Measurements from ENCODE around the gene FERMT2. TPM values are rescaled to one million over a fixed set of nuclear protein-coding genes. Genes with fewer than 3 reads are reported as not detected.

The FERMT2 gene
- total and polyA plus RNA-seq, 2 donors (not counting 1 experiment from before 2014, with no cell fraction given) = 0.05 TPM; not detected in 1

DNA sequence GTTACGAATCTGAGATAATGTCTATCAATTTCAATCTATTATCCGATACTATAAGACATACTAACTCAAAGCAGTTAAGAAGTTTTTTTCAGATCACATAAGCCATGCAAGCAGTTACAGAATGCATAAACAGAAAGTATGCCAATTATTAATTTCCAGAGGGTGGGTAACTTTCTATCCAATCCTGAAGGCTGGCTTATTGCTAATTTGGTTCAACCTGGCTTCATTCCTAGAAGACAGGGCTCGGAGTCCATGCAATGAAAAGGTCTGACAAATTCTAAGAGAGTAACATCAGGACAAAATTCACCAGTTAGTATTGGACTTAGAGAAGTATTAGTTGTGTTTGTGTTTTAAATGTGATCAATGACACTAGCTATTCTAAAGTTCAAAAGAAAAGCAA, 15.0 kb downstream of the FERMT2 start:
- no peaks in the 10 kb centered on the region for H3K4me1 Mint-ChIP-seq
- TF ChIP-seq, protein P1, sequence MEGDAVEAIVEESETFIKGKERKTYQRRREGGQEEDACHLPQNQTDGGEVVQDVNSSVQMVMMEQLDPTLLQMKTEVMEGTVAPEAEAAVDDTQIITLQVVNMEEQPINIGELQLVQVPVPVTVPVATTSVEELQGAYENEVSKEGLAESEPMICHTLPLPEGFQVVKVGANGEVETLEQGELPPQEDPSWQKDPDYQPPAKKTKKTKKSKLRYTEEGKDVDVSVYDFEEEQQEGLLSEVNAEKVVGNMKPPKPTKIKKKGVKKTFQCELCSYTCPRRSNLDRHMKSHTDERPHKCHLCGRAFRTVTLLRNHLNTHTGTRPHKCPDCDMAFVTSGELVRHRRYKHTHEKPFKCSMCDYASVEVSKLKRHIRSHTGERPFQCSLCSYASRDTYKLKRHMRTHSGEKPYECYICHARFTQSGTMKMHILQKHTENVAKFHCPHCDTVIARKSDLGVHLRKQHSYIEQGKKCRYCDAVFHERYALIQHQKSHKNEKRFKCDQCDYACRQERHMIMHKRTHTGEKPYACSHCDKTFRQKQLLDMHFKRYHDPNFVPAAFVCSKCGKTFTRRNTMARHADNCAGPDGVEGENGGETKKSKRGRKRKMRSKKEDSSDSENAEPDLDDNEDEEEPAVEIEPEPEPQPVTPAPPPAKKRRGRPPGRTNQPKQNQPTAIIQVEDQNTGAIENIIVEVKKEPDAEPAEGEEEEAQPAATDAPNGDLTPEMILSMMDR (IDR thresholded peaks at IDR 0.05) = no peak
- TF ChIP-seq EZH2 (IDR thresholded peaks at IDR 0.05; ENCODE audit: borderline replicate concordance, insufficient read depth, low read depth, low read length, poor library complexity, severe bottlenecking) = no peak
- no peak overlapping the region for H3K27ac Mint-ChIP-seq
- Histone ChIP-seq H3K4me3 (ENCODE audit: control extremely low read depth in 1 of 5, extremely low read depth in 1 of 5, insufficient read depth in 1 of 5, low read depth in 2 of 5, low read length in 4 of 5) (no peak overlapping the region), H4K20me1 (ENCODE audit: control insufficient read depth, insufficient read depth, low read length, poor library complexity, severe bottlenecking) (no peaks in the 10 kb centered on the region), H3K9ac (ENCODE audit: low read length) (no peak overlapping the region), H3K4me2 (replicated peaks; ENCODE audit: low read depth, low read length, poor library complexity, severe bottlenecking) (no peak overlapping the region), H3K27ac (ENCODE audit: low read length in 2 of 2) (no peak overlapping the region), H3K36me3 (replicated peaks in 1 of 2; ENCODE audit: control extremely low read depth in 1 of 2, control insufficient read depth in 1 of 2, extremely low read depth in 1 of 2, insufficient read depth in 2 of 2, low read length in 1 of 2) (no peaks in the 10 kb centered on the region), H3K27me3 (replicated peaks in 1 of 4; ENCODE audit: control extremely low read depth in 1 of 4, control insufficient read depth in 3 of 4, insufficient read depth in 4 of 4, low read length in 3 of 4) (peaks cover 0 to 5% (median 1%) of the 10 kb centered on the region in 4 experiments), H2AFZ (ENCODE audit: insufficient read depth, low read depth, low read length, poor library complexity, severe bottlenecking) (no peak overlapping the region), H3K79me2 (ENCODE audit: control insufficient read depth, insufficient read depth, low read length) (no peaks in the 10 kb centered on the region), H3K4me1 (ENCODE audit: control insufficient read depth in 2 of 2, insufficient read depth in 2 of 2, low read length in 2 of 2) (no peaks in the 10 kb centered on the region), H3K9me3 (ENCODE audit: control extremely low read depth in 1 of 3, control insufficient read depth in 2 of 3, insufficient read depth in 1 of 3, low read length in 2 of 3) (no peaks in the 10 kb centered on the region)
- CTCF ChIA-PET = interaction anchor here (1.1 kb wide), 1 partner anchor 12 kb away, joined by 3 read pairs; no protein-coding TSS in a partner anchor
- no peak for DNase-seq
- intact Hi-C loops (cut with micrococcal nuclease) = no loop called here
- no peaks in the 10 kb centered on the region for H3K9me3 Mint-ChIP-seq (ENCODE audit: insufficient read depth)
- no peak for ATAC-seq (ENCODE audit: low read depth)
- POLR2A ChIA-PET = no interaction called here
- H3K4me3 Mint-ChIP-seq = no peak overlapping the region
- H3K27me3 Mint-ChIP-seq = peaks cover 22% of the 10 kb centered on the region
- WGBS (ENCODE audit: insufficient coverage) = 100% methylated on average over 1 of the region's 3 CpGs

DNA sequence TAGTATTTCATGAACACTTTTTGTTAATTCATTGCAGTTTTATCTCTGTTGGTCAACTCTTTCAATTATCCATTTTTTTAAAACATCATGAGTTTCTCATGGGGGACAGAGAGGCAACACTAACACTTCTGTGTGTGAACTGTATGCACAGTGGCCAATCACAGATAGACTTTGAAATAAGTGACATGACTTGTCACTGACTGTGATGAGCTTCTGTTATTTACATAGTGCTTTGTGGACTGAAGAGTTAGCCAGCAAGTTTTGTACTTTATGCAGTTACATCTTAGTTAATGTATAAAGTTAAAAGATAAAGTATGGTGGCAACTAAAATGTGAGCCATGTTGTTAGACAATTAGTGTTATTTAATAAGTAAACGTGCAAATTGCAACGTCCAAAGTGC, 16.1 kb downstream of the FERMT2 start:
- H3K9me3 Mint-ChIP-seq (ENCODE audit: insufficient read depth) = no peaks in the 10 kb centered on the region
- no peak for ATAC-seq (ENCODE audit: low read depth)
- no peak for TF ChIP-seq EZH2 (IDR thresholded peaks at IDR 0.05; ENCODE audit: borderline replicate concordance, insufficient read depth, low read depth, low read length, poor library complexity, severe bottlenecking)
- TF ChIP-seq, protein P1 (IDR thresholded peaks at IDR 0.05) = no peak
- Histone ChIP-seq H3K79me2 (ENCODE audit: control insufficient read depth, insufficient read depth, low read length) (no peaks in the 10 kb centered on the region), H3K4me1 (ENCODE audit: control insufficient read depth in 2 of 2, insufficient read depth in 2 of 2, low read length in 2 of 2) (no peaks in the 10 kb centered on the region), H3K4me2 (replicated peaks; ENCODE audit: low read depth, low read length, poor library complexity, severe bottlenecking) (no peak overlapping the region), H3K4me3 (ENCODE audit: control extremely low read depth in 1 of 5, extremely low read depth in 1 of 5, insufficient read depth in 1 of 5, low read depth in 2 of 5, low read length in 4 of 5) (no peak overlapping the region), H2AFZ (ENCODE audit: insufficient read depth, low read depth, low read length, poor library complexity, severe bottlenecking) (no peak overlapping the region), H3K36me3 (replicated peaks in 1 of 2; ENCODE audit: control extremely low read depth in 1 of 2, control insufficient read depth in 1 of 2, extremely low read depth in 1 of 2, insufficient read depth in 2 of 2, low read length in 1 of 2) (no peaks in the 10 kb centered on the region), H4K20me1 (ENCODE audit: control insufficient read depth, insufficient read depth, low read length, poor library complexity, severe bottlenecking) (no peaks in the 10 kb centered on the region), H3K9me3 (ENCODE audit: control extremely low read depth in 1 of 3, control insufficient read depth in 2 of 3, insufficient read depth in 1 of 3, low read length in 2 of 3) (no peaks in the 10 kb centered on the region), H3K27me3 (replicated peaks in 1 of 4; ENCODE audit: control extremely low read depth in 1 of 4, control insufficient read depth in 3 of 4, insufficient read depth in 4 of 4, low read length in 3 of 4) (peaks cover 0 to 5% (median 1%) of the 10 kb centered on the region in 4 experiments), H3K9ac (ENCODE audit: low read length) (no peak overlapping the region), H3K27ac (ENCODE audit: low read length in 2 of 2) (no peak overlapping the region)
- no peak for DNase-seq
- no peak overlapping the region for H3K27ac Mint-ChIP-seq
- H3K27me3 Mint-ChIP-seq = peaks cover 22% of the 10 kb centered on the region
- no peak overlapping the region for H3K4me3 Mint-ChIP-seq
- POLR2A ChIA-PET = no interaction called here
- intact Hi-C loops (cut with micrococcal nuclease) = no loop called here
- no CpG with 5 or more reads among the region's 2 CpGs for WGBS (ENCODE audit: insufficient coverage)
- CTCF ChIA-PET = no interaction called here
- no peaks in the 10 kb centered on the region for H3K4me1 Mint-ChIP-seq

Measured in B cell (primary cell).